Gastroesophageal sphincter (tissue), 4 donors: ENCODE data around the gene CCL28. TPM values are rescaled to one million over a fixed set of nuclear protein-coding genes. Genes with fewer than 3 reads are reported as not detected.

Experiments
- ATAC-seq: fragments of 150-250 bp; one replicate; pipeline ENCODE4 v1.9.1; 2016; ENCODE audit warnings: mild to moderate bottlenecking, moderate library complexity
- H3K27ac ChIP-seq, 4 donors: fragments of 200-600 bp; sonication (generic) in 3 of 4; 1 replicate in 3 of 4; 2 replicates in 1 of 4; pipeline ENCODE4 v1.5.1; 2016 to 2019
- H3K27me3 ChIP-seq: fragments of 200-600 bp; sonication (generic); one replicate; pipeline ENCODE4 v1.5.1; 2019
- H3K36me3 ChIP-seq, 2 donors: fragments of 200-600 bp; sonication (generic); one replicate each; pipeline ENCODE4 v1.5.1; 2019; ENCODE audit warnings: control low read depth in 1 of 2
- H3K4me1 ChIP-seq, 3 donors: fragments of 200-600 bp; sonication (generic); 1 replicate in 2 of 3; 2 replicates in 1 of 3; pipeline ENCODE4 v1.5.1; 2016 to 2019; ENCODE audit warnings: control low read depth in 2 of 3
- H3K4me3 ChIP-seq, 2 donors: fragments of 200-600 bp; sonication (generic); one replicate each; pipeline ENCODE4 v1.5.1; 2019; ENCODE audit warnings: mild to moderate bottlenecking in 1 of 2, moderate library complexity in 1 of 2
- H3K9me3 ChIP-seq, 3 donors: fragments of 200-600 bp; sonication (generic); one replicate each; pipeline ENCODE4 v1.5.1; 2017 to 2019; ENCODE audit warnings: control low read depth in 2 of 3
- CTCF ChIP-seq, 4 experiments: fragments of 200-600 bp in 2 of 4; fragments of 450-650 bp in 2 of 4; sonication (generic) in 1 of 4; IDR thresholded peaks; one replicate each; pipeline ENCODE4 v1.5.1; 2017 to 2019; ENCODE audit warnings: antibody characterized with exemption in 4 of 4, mild to moderate bottlenecking in 2 of 4, moderate library complexity in 2 of 4
- EP300 ChIP-seq: sonication (generic); formaldehyde crosslinking; IDR thresholded peaks from one replicate; pipeline ENCODE4 v1.6.1; 2017; ENCODE audit warnings: antibody characterized with exemption, mild to moderate bottlenecking
- POLR2A ChIP-seq, 2 donors: fragments of 450-650 bp; IDR thresholded peaks; one replicate each; pipeline ENCODE4 v1.6.1; 2017; ENCODE audit warnings: antibody characterized with exemption in 2 of 2, mild to moderate bottlenecking in 2 of 2, moderate library complexity in 1 of 2
- POLR2AphosphoS5 ChIP-seq: sonication (generic); formaldehyde crosslinking; IDR thresholded peaks from one replicate; pipeline ENCODE4 v1.6.1; 2017; ENCODE audit warnings: antibody characterized with exemption
- WGBS, 2 donors: methylation state at CpG; one replicate each; pipeline ENCODE4 v1.1.5; 2018; ENCODE audit warnings: low coverage in 1 of 2; 5-methylcytosine and 5-hydroxymethylcytosine counted together
- total RNA-seq, 4 donors: library from RNA; depleted of rRNA; stranded (reverse); fragments of >200 nt; gene quantifications; one replicate each; pipeline ENCODE4 v1.1.0, GENCODE V29; 2016

The CCL28 gene
- total RNA-seq, 4 donors from 2014 or later: 2.6 to 8.6 (median 3.3) TPM

DNA sequence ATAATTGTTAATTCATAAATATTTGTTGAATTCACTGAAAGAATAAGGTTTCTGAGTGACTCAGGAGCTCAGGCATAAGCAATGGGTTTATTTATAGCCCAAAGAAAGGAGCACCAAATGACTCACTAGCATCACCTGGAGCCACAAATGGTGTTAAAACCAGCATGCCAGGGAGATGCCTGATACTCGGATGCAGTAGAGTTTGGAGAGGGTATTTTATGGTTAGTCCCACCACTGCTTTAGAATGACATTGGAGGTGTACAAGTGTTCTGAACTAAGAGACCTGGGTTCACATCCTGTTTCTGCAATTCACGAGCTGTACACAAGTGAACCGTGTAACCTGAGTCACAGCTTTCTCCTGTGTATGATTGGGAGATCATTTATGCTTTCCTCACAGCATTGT lies 25.2 kb downstream of the CCL28 start:
- no peaks in the 10 kb centered on the region for H3K27me3 ChIP-seq
- H3K4me3 ChIP-seq: no peak overlapping the region
- 77 to 85% methylated on average over 2 to 3 of the region's 3 CpGs for WGBS, 2 donors
- ATAC-seq: no peak
- TF ChIP-seq CTCF (IDR thresholded peaks at IDR 0.05) (no peak), POLR2A (IDR thresholded peaks at IDR 0.05) (no peak), POLR2AphosphoS5 (no peak), EP300 (no peak)
- no peaks in the 10 kb centered on the region for H3K9me3 ChIP-seq
- peaks cover 0 to 7% of the 10 kb centered on the region in 2 donors for H3K36me3 ChIP-seq
- H3K27ac ChIP-seq: no peak overlapping the region
- peaks cover 0 to 9% (median 0%) of the 10 kb centered on the region in 3 donors for H3K4me1 ChIP-seq

DNA sequence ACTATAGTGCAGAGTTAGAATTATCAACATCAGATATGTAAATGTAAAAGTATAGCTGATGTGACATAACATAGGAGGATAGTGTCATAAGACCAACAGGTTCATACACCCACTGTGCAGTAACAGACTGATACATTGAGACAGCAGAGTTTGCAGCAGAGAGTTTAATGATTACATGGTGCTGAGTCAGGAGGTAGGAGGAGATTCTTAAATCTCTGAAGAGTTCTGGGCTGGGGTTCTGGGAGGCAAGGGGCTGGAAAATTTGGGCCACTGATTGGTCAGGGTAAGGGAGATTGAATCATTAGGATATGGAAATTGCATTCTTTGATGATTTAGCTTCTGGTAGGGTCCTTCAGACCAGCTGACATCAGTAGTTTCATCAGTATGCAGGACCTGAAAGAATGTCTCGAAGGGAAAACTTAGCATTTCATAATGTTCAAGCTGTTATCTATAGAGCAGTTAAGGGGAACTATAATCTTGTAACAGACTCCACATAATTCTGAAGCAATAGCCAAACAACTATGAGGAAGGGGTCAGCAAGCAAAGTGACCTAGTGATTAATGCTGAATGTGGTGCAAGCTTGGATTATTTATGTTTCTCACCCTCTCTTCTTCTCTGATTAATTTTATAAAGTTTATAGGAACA lies 35.6 kb downstream of the CCL28 start:
- TF ChIP-seq POLR2A (IDR thresholded peaks at IDR 0.05) (no peak), EP300 (no peak), POLR2AphosphoS5 (no peak), CTCF (IDR thresholded peaks at IDR 0.05) (no peak)
- no peak overlapping the region for H3K27ac ChIP-seq
- H3K36me3 ChIP-seq: peaks cover 0 to 33% of the 10 kb centered on the region in 2 donors
- 71 to 83% methylated on average over 1 of the region's 1 CpG for WGBS, 2 donors
- no peak for ATAC-seq
- H3K4me3 ChIP-seq: no peak overlapping the region
- H3K9me3 ChIP-seq: no peaks in the 10 kb centered on the region
- H3K27me3 ChIP-seq: no peaks in the 10 kb centered on the region
- H3K4me1 ChIP-seq: no peaks in the 10 kb centered on the region

DNA sequence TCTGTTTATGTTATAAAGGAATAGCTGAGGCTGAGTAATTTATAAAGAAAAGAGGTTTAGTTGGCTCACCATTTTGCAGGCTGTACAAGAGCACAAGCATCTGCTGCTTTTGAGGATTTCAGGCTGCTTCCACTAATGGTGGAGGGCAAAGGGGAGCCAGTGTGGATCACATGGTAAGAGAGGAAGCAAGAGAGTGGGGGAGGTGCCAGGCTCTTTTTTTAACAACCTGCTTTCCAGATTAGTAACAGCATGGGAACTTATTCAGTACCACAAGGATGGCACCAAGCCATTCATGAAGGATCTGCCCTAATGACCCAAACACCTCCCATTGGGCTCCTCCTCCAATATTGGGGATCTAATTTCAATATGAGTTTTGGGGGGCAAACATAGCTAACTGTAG lies 40.4 kb downstream of the CCL28 start:
- H3K9me3 ChIP-seq: peaks cover 0 to 7% (median 0%) of the 10 kb centered on the region in 3 donors
- no peaks in the 10 kb centered on the region for H3K27me3 ChIP-seq
- TF ChIP-seq POLR2AphosphoS5 (no peak), EP300 (no peak), CTCF (IDR thresholded peaks at IDR 0.05) (no peak), POLR2A (IDR thresholded peaks at IDR 0.05) (no peak)
- H3K27ac ChIP-seq: no peak overlapping the region
- peaks cover 0 to 8% of the 10 kb centered on the region in 2 donors for H3K36me3 ChIP-seq
- no peak for ATAC-seq
- no peaks in the 10 kb centered on the region for H3K4me1 ChIP-seq
- no peak overlapping the region for H3K4me3 ChIP-seq

- Histone ChIP-seq H3K27ac (no peak overlapping the region), H3K27me3 (no peaks in the 10 kb centered on the region), H3K9me3 (peaks cover 0 to 7% (median 0%) of the 10 kb centered on the region in 3 donors), H3K36me3 (no peaks in the 10 kb centered on the region), H3K4me3 (no peak overlapping the region), H3K4me1 (no peaks in the 10 kb centered on the region)
- ATAC-seq: no peak
- WGBS, 2 donors: 85 to 100% methylated on average over 1 of the region's 1 CpG
- TF ChIP-seq EP300: no peak
- TF ChIP-seq POLR2AphosphoS5: no peak
- TF ChIP-seq CTCF (IDR thresholded peaks at IDR 0.05): no peak
- TF ChIP-seq POLR2A (IDR thresholded peaks at IDR 0.05): no peak
Measured at GRCh38 chr5:43370352-43370751, 41.8 kb downstream of the CCL28 start.

DNA sequence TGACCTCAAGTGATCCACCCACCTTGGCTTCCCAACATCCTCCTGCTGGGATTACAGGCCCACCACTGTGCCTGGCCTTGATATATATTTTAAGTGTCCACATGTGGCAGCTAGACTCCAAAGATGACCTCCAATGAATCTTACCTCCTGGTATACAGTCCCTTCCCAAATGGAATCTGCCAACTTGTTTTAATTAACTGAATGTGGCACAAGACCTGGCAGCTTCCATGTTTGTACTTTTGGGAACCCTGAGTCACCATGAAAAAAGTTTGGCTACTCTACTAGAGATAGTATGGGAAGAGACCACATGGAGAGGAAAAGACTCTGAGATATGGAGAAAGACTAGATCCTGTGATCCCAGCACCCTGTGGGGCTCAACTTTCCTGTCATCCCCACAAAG lies 42.5 kb downstream of the CCL28 start:
- H3K9me3 ChIP-seq: peaks cover 0 to 7% (median 0%) of the 10 kb centered on the region in 3 donors
- TF ChIP-seq CTCF (IDR thresholded peaks at IDR 0.05): no peak
- no peaks in the 10 kb centered on the region for H3K4me1 ChIP-seq
- no peak for ATAC-seq
- H3K36me3 ChIP-seq: no peaks in the 10 kb centered on the region
- no peak overlapping the region for H3K4me3 ChIP-seq
- H3K27ac ChIP-seq: no peak overlapping the region
- H3K27me3 ChIP-seq: no peaks in the 10 kb centered on the region
